Activated CD4-positive, alpha-beta T cell treated with anti-CD3 and anti-CD28 coated beads, Interleukin-2, amount 10 ng/mL, durations not matched to agents 24 days and 14 days (primary cell): Measurements from ENCODE around the gene GTF2H4. TPM values are rescaled to one million over a fixed set of nuclear protein-coding genes. Genes with fewer than 3 reads are reported as not detected.
"Not testable (repeated sequence)": the region's sequence is repeated elsewhere in the genome, so short reads cannot be mapped to it uniquely, and the experiment has no call there.

Source experiments
- DNase-seq: peaks from one replicate; pipeline ENCODE4 v3.0.0; 2022
- H3K27ac Mint-ChIP-seq: one replicate; pipeline ENCODE4 v1.8.0; 2022; ENCODE audit warnings: mild to moderate bottlenecking, mixed read lengths
- H3K27me3 Mint-ChIP-seq: one replicate; pipeline ENCODE4 v1.8.0; 2022; ENCODE audit warnings: mixed read lengths
- H3K36me3 Mint-ChIP-seq: one replicate; pipeline ENCODE4 v1.8.0; 2022; ENCODE audit warnings: low read depth, mild to moderate bottlenecking, mixed read lengths
- H3K4me1 Mint-ChIP-seq: one replicate; pipeline ENCODE4 v1.8.0; 2021; ENCODE audit warnings: mixed read lengths
- H3K4me3 Mint-ChIP-seq: one replicate; pipeline ENCODE4 v1.8.0; 2022; ENCODE audit warnings: mild to moderate bottlenecking, moderate library complexity, mixed read lengths
- H3K9me3 Mint-ChIP-seq: one replicate; pipeline ENCODE4 v1.8.0; 2021; ENCODE audit warnings: mixed read lengths
- intact Hi-C: fragments of 100-400 bp; cut with micrococcal nuclease; formaldehyde crosslinking; loops from one replicate; pipeline ENCODE4 v1.15.1; 2023
- total RNA-seq: library from RNA; stranded (reverse); gene quantifications from 2 replicates; pipeline ENCODE4 v1.2.3, GENCODE V29; 2022

The GTF2H4 gene
- total RNA-seq, 1 donor from 2014 or later: 58.7 TPM

DNA sequence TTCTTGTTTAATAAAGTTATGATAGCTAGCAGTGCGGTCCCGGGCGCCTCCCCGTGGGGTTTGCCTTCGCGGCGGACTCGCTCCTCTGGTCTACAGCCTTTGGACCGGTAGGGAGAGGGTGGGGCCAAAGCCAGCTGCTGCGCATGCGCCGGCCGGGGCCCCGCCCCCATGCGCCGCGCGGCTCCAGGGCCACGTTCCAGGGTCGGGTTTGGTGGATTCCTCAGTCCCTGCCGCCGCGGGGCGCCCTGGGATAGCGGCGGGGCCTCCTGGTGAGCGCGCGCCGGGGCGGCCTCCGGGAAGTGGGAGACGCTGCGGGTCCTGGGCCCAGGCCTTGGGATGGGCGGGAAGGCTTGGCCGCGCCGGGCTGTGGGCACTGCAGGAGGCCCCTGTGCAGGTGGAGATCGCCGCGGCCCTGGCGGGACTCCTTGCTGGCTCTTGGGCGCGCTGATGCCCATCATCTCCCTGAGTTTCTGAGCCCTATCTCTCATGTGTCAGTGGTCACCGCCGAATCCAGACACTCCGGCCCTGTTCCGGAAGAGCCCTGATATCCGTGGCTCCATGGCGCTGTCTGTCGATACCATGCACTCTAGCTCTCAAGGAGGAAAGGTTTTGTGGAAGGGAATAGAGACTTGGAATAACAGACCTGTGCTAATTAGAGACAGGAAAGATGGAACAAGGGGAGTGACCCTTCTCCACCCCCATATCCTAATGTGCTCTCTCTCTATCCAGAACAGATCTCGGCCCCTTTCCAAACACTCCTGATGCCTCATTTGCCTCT, 6.3 kb downstream of the GTF2H4 start, which contains the start of gene VARS2:
Gene VARS2 (plus strand): TSS at position 163 of the 778 bp plus-strand sequence. CDS start 599 bp downstream, at position 762.
- no peaks in the 10 kb centered on the region for H3K9me3 Mint-ChIP-seq
- H3K4me3 Mint-ChIP-seq: peak within 1 kb of the TSS; percentile 92
- peaks cover 40% of the 10 kb centered on the region for H3K4me1 Mint-ChIP-seq
- peaks cover 65% of the 10 kb centered on the region for H3K36me3 Mint-ChIP-seq
- peak within 1 kb of the TSS; percentile 98 for H3K27ac Mint-ChIP-seq
- peak; percentile 98 for DNase-seq
- intact Hi-C loops: loop anchor here (2.0 to 10.0 kb wide), 6 partner anchors 29 to 173 kb away; partner anchors contain the start of gene DDR1
- H3K27me3 Mint-ChIP-seq: no peaks in the 10 kb centered on the region

DNA sequence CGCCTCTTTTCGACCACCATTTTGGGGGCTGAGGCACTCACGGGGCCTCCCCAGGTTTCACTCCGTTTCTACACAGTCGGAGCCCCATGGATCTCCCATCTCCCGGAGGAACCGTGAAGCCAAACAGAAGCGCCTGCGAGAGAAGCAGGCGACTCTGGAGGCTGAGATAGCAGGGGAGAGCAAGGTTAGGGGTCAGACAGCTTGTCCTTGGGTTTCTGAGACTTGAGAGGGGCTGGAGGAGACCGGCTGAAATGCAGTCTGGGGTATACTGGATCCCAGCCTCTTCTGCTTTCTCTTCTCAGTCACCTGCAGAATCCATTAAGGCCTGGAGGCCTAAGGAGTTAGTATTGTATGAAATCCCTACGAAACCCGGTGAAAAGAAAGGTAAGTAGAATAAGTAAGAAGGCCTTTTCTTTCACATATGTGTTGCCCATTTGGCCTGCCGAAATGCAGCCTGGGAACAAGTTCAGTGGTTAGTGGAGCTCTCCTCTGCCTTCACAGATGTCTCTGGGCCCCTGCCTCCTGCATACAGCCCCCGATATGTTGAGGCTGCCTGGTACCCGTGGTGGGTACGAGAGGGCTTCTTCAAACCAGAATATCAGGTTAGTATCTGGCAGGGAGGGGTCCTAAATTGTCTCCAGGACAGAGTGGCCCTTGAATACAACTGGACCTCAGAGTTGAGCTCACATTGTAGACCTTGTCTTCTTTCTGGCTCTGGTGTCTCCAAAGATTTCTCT, 7.0 kb downstream of the GTF2H4 start:
- intact Hi-C loops: loop anchor here (2.0 to 10.0 kb wide), 6 partner anchors 30 to 172 kb away; partner anchors contain the start of gene DDR1
- H3K4me3 Mint-ChIP-seq: peak overlapping the region; percentile 92
- peaks cover 42% of the 10 kb centered on the region for H3K4me1 Mint-ChIP-seq
- peak overlapping the region; percentile 98 for H3K27ac Mint-ChIP-seq
- no peaks in the 10 kb centered on the region for H3K9me3 Mint-ChIP-seq
- H3K27me3 Mint-ChIP-seq: no peaks in the 10 kb centered on the region
- peaks cover 68% of the 10 kb centered on the region for H3K36me3 Mint-ChIP-seq
- peak; percentile 64 for DNase-seq

DNA sequence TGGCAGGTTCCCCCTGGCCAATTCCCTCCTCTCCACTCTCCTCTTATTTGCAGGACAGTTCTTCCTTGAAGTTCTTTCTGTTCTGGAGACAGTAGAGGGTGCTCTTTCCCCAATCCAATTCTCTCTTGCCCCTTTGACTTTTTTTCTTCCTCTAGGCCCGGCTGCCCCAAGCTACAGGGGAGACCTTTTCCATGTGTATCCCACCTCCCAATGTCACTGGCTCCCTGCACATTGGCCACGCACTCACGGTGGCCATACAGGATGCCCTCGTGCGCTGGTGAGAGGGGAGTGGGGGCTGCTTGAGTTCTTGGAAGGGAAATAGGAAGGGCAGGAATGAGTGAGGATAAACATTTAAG, 7.6 kb downstream of the GTF2H4 start:
- H3K4me1 Mint-ChIP-seq: peaks cover 42% of the 10 kb centered on the region
- H3K27me3 Mint-ChIP-seq: no peaks in the 10 kb centered on the region
- peak overlapping the region; percentile 92 for H3K4me3 Mint-ChIP-seq
- peak; percentile 78 for DNase-seq
- H3K9me3 Mint-ChIP-seq: no peaks in the 10 kb centered on the region
- peak overlapping the region; percentile 58 for H3K27ac Mint-ChIP-seq
- intact Hi-C loops: loop anchor here (2.0 to 10.0 kb wide), 6 partner anchors 31 to 171 kb away; partner anchors contain the start of gene DDR1
- H3K36me3 Mint-ChIP-seq: peaks cover 70% of the 10 kb centered on the region

DNA sequence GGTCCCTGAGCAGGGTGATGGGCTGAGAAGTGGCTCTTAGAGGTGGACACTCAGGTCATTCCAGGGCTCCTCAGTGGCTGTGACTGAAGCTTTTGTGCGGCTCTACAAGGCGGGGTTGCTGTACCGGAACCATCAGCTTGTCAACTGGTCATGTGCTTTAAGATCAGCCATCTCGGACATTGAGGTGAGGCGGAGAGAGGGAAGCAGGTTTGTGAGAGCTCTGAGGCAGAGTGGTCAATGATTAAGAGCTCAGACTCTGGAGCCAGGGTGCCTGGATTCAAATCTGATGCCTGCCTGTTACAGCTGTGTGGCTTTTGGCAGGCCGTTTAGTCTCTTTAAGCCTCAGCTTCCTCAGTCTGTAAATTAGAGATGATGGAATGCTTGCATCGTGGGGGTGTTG, 9.0 kb downstream of the GTF2H4 start:
- no peaks in the 10 kb centered on the region for H3K27me3 Mint-ChIP-seq
- H3K4me1 Mint-ChIP-seq: peaks cover 36% of the 10 kb centered on the region
- no peak overlapping the region for H3K27ac Mint-ChIP-seq
- DNase-seq: no peak
- intact Hi-C loops: loop anchor here (10.0 kb wide), 1 partner anchor 128 kb away; no protein-coding TSS in a partner anchor
- no peak overlapping the region for H3K4me3 Mint-ChIP-seq
- no peaks in the 10 kb centered on the region for H3K9me3 Mint-ChIP-seq
- H3K36me3 Mint-ChIP-seq: peaks cover 67% of the 10 kb centered on the region

DNA sequence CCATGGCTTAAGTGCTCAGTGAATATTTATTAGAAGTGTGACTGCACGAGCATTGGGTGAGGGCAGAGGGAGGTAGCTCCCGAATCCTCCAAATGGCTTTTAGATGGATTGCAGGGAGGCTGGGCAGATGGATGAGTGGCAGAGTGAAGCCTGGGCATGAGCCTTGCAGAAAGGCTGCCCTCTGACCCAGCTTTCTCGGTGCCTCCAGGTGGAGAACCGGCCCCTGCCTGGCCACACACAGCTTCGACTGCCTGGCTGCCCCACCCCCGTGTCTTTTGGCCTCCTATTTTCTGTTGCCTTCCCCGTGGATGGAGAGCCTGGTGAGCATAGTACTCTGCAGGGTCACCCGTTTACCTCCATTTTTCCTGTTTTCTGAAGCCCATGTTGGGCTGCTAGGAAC, 9.5 kb downstream of the GTF2H4 start:
- Mint-ChIP-seq H3K27me3 (no peaks in the 10 kb centered on the region), H3K27ac (no peak overlapping the region), H3K36me3 (peaks cover 66% of the 10 kb centered on the region), H3K4me1 (peaks cover 32% of the 10 kb centered on the region), H3K4me3 (no peak overlapping the region), H3K9me3 (no peaks in the 10 kb centered on the region)
- intact Hi-C loops: loop anchor here (10.0 kb wide), 1 partner anchor 127 kb away; no protein-coding TSS in a partner anchor
- DNase-seq: no peak

DNA sequence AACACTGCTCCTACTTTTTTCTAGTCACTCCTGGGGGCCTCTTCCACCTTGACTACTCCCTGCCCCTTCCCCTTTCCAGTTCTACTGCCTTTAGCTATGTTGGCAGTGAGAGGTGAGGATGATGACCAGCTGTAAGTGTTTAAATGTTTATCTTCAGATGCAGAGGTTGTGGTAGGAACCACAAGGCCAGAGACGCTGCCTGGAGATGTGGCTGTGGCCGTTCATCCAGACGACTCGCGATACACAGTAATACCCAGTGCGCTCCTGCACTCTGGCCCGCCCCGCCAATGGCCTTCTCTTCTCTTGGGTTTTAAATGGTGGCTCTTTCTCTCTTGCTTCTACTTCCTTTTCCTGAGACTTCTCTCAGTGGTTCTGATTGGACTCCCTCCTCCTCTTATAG, 10.7 kb downstream of the GTF2H4 start:
- Mint-ChIP-seq H3K36me3 (peaks cover 66% of the 10 kb centered on the region), H3K27me3 (no peaks in the 10 kb centered on the region), H3K9me3 (no peaks in the 10 kb centered on the region), H3K27ac (no peak overlapping the region), H3K4me1 (peaks cover 22% of the 10 kb centered on the region), H3K4me3 (no peak overlapping the region)
- no peak for DNase-seq
- intact Hi-C loops: loop anchor here (10.0 kb wide), 1 partner anchor 126 kb away; no protein-coding TSS in a partner anchor

DNA sequence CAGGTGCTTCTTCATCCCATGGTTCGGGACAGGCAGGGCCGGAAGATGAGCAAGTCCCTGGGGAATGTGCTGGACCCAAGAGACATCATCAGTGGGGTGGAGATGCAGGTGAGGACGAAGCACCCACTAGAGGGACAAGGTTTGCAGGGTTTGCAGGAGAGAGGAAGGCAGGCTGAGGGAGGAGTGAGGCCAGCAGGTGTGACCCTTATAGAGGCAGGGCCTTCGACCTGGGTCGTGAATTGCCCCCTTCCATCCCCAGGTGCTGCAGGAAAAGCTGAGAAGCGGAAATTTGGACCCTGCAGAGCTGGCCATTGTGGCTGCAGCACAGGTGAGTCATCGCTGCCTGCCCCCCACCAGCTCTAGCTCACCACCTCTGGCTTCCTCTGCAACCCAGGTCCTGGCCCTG, 14.4 kb downstream of the GTF2H4 start:
- peaks cover 60% of the 10 kb centered on the region for H3K36me3 Mint-ChIP-seq
- H3K9me3 Mint-ChIP-seq: no peaks in the 10 kb centered on the region
- H3K4me1 Mint-ChIP-seq: peaks cover 2% of the 10 kb centered on the region
- no peak overlapping the region for H3K4me3 Mint-ChIP-seq
- intact Hi-C loops: no loop called here
- no peak overlapping the region for H3K27ac Mint-ChIP-seq
- no peaks in the 10 kb centered on the region for H3K27me3 Mint-ChIP-seq
- no peak for DNase-seq

DNA sequence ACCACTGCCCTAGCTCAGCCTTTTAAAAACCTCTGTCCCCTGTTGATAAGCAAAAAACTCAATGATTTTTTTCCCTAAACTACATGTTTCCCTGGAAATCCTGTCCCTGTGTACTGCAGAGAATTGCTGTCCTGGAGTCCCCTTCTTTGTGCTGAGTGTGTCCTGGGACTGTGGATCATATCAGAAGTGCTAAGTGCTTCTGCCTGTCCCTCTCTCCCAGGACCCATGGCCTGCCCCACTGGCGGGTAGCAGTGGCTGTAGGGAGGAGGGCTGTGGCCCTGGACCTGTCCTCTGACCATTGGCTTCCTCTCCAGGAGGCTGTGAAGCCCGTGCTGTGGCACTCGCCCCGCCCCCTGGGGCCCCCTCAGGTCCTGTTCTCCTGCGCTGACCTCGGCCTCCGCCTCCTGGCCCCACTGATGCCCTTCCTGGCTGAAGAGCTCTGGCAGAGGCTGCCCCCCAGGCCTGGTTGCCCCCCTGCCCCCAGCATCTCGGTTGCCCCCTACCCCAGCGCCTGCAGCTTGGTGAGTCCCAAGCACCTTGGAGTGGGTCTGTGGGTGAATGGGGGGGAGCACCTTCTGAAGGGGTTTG, 16.1 kb downstream of the GTF2H4 start:
- H3K4me3 Mint-ChIP-seq, H3K9me3 Mint-ChIP-seq, intact Hi-C loops, H3K27ac Mint-ChIP-seq, H3K4me1 Mint-ChIP-seq, DNase-seq, H3K27me3 Mint-ChIP-seq: not testable (repeated sequence)
- H3K36me3 Mint-ChIP-seq: peaks cover 64% of the 10 kb centered on the region

DNA sequence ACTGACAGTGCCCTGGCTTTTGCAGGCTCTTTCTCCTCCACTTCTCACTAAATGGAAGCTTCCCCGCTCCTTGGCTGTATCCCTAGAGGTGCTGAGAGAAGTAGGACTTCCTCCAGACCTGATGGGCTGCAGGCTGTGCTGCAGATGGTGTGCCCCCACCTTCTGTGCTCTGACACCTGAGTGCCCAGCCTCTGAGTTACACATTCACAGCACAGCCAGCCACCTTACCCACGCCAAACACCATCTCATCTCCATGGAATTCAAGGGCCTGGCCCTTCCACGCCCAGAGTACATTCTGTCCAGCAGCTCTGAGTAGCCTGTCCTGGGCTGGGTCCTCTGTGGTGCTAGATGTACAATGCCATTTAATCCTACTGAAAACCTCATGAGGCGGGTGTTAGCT, 18.6 kb downstream of the GTF2H4 start:
- Mint-ChIP-seq H3K9me3 (peaks cover 4% of the 10 kb centered on the region), H3K27me3 (no peaks in the 10 kb centered on the region), H3K27ac (no peak overlapping the region), H3K4me3 (no peak overlapping the region), H3K4me1 (no peaks in the 10 kb centered on the region), H3K36me3 (peaks cover 46% of the 10 kb centered on the region)
- intact Hi-C loops: no loop called here
- no peak for DNase-seq

DNA sequence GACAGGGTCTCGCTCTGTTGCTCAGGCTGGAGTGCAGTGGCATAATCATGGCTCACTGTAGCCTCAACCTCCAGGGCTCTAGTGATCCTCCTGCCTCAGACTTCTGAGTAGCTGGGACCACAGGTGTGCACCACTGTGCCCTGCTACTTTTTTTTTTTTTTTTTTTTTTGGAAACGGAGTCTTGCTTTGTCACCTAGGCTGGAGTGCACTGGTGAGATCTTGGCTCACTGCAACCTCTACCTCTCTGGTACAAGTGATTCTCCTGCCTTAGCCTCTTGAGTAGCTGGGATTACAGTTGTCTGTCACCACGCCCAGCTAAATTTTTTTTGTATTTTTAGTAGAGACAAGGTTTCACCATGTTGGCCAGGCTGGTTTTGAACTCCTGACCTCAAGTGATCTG, 19.1 kb downstream of the GTF2H4 start:
- H3K9me3 Mint-ChIP-seq: not testable (repeated sequence)

DNA sequence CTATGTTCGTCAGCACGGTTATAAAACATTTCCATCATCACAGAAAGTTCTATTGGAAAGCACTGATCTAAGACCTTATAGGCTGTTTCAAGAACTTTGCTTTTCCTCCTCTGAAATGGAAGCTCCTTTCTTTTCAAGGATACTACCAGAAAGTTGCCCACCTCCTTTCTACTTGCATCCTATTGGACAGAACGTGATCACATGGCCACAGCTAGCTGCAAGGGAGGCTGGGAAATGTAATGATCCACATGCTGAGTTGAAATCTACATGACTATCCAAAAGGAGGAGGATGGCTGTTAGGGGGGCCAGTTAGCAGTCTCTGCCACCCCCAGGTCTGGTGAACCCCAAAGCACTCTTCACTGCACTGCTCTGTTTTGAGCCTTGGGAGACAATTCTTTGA, 20.7 kb downstream of the GTF2H4 start:
- Mint-ChIP-seq H3K4me1 (no peaks in the 10 kb centered on the region), H3K4me3 (no peak overlapping the region), H3K36me3 (peaks cover 32% of the 10 kb centered on the region), H3K27me3 (no peaks in the 10 kb centered on the region), H3K27ac (no peak overlapping the region), H3K9me3 (peaks cover 4% of the 10 kb centered on the region)
- intact Hi-C loops: no loop called here
- DNase-seq: no peak

More for the DNA sequence above, 19.1 kb downstream of the GTF2H4 start:
- H3K27ac Mint-ChIP-seq, H3K27me3 Mint-ChIP-seq, intact Hi-C loops, DNase-seq, H3K4me3 Mint-ChIP-seq, H3K4me1 Mint-ChIP-seq: not testable (repeated sequence)
- peaks cover 45% of the 10 kb centered on the region for H3K36me3 Mint-ChIP-seq

DNA sequence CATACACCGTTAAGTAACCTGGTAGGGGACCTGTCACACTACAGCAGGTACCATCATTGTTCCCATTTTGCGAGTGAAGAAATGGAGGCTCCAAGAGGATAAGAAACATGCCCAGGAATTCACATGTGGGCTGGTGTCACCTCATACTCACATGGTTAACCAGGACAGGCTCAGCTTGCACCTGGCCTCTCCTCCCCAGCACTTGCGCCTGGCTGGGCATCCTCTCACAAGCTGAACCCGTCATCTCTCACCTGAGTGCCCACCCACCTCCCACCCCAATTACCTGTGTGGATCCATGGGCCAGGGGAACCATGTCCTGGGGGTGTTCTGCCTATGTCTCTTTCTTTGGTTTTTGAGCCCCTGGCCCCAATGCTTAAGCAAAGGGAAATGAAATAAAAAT, 22.5 kb downstream of the GTF2H4 start:
- Mint-ChIP-seq H3K27ac (no peak overlapping the region), H3K9me3 (peaks cover 4% of the 10 kb centered on the region), H3K4me3 (no peak overlapping the region), H3K36me3 (peaks cover 28% of the 10 kb centered on the region), H3K27me3 (no peaks in the 10 kb centered on the region), H3K4me1 (no peaks in the 10 kb centered on the region)
- intact Hi-C loops: no loop called here
- no peak for DNase-seq

DNA sequence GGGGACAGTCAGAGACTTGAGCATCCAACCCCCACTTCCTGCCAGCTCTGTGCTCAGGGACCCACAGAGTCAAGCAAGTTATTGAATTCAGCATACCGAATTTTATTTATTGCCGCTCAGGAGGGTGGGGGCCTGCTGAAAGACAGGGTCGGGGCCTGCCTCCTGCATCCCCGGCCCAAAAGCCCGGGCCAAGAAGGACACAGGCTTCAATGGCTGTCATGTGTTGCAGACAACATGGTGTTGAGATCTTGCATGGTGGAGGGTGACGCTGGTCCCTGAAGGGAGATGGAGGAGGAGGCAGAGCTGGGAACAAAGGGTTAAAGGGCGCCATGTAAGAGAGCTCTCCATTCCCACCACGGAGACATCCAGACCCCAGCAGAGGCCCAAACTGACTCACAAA, 23.3 kb downstream of the GTF2H4 start:
- Mint-ChIP-seq H3K9me3 (peaks cover 4% of the 10 kb centered on the region), H3K4me3 (no peak overlapping the region), H3K4me1 (no peaks in the 10 kb centered on the region), H3K27me3 (no peaks in the 10 kb centered on the region), H3K27ac (no peak overlapping the region), H3K36me3 (peaks cover 25% of the 10 kb centered on the region)
- no peak for DNase-seq
- intact Hi-C loops: no loop called here
